Esophagus (tissue), 2 donors: Measurements from ENCODE around the gene RUSC1. TPM values are rescaled to one million over a fixed set of nuclear protein-coding genes. Genes with fewer than 3 reads are reported as not detected.

Experiments used
- H3K27ac ChIP-seq, 2 donors: one replicate each; pipeline ENCODE4 v1.5.1; 2013; ENCODE audit warnings: low read depth in 2 of 2, mild to moderate bottlenecking in 2 of 2, inconsistent platforms in 1 of 2, low read length in 1 of 2, moderate library complexity in 1 of 2
- H3K27me3 ChIP-seq, 2 donors: one replicate each; pipeline ENCODE4 v1.6.1; 2013; ENCODE audit warnings: low read length in 2 of 2, control low read depth in 1 of 2, mild to moderate bottlenecking in 1 of 2; ENCODE audit not compliant: insufficient read depth in 2 of 2, control insufficient read depth in 1 of 2
- H3K36me3 ChIP-seq, 2 donors: one replicate each; pipeline ENCODE4 v1.6.1; 2013; ENCODE audit warnings: low read length in 1 of 2; ENCODE audit not compliant: control insufficient read depth in 2 of 2, insufficient read depth in 2 of 2
- H3K4me1 ChIP-seq, 2 donors: one replicate each; pipeline ENCODE4 v1.6.1; 2013; ENCODE audit warnings: low read length in 1 of 2; ENCODE audit not compliant: control insufficient read depth in 2 of 2, insufficient read depth in 2 of 2
- H3K4me3 ChIP-seq, 2 donors: one replicate each; pipeline ENCODE4 v1.5.1; 2013; ENCODE audit warnings: low read length in 2 of 2, mild to moderate bottlenecking in 2 of 2, low read depth in 1 of 2, moderate library complexity in 1 of 2
- H3K9me3 ChIP-seq, 2 donors: one replicate each; pipeline ENCODE4 v1.6.1; 2013; ENCODE audit warnings: mild to moderate bottlenecking in 2 of 2, low read depth in 1 of 2, low read length in 1 of 2, moderate library complexity in 1 of 2; ENCODE audit not compliant: control insufficient read depth in 2 of 2, insufficient read depth in 1 of 2
- polyA plus RNA-seq, 2 donors: library from polyadenylated mRNA; stranded (reverse); fragments of 200-250 nt; gene quantifications; one replicate each; pipeline ENCODE4 v1.2.3, GENCODE V29; 2013
- donor health status: healthy with polysubstance abuse.
- donor health status: Bipolar disorder and iron deficiency.

The RUSC1 gene
- polyA plus RNA-seq, 2 donors, result 30.7 to 41.0 TPM

DNA sequence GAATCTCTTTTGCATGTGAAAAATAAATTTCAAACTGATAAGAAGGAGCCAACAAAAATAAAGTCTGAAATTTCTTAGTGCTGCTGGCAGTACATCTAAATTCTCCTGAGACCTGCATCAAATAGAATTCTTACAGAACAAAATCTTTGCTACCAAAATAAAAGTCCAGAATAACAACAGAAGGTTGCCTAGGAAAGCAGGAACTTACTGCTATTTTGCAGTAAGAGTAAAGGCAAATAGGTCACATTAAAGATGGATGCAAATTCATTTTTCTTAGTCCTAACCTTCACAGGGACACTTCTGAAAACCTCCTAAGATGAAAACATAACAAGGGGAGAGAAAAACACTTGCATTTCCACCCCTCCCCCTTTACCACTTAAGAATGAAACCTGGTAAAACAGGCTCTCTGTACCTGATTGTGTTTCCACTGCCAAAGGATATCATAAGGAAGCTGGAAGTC lies 59.0 kb downstream of the RUSC1 start:
- H3K27me3 ChIP-seq, result no peaks in the 10 kb centered on the region
- H3K9me3 ChIP-seq, result no peaks in the 10 kb centered on the region
- H3K4me3 ChIP-seq, result no peak overlapping the region
- peaks cover 8 to 10% of the 10 kb centered on the region in 2 donors for H3K36me3 ChIP-seq
- no peak overlapping the region for H3K27ac ChIP-seq
- no peaks in the 10 kb centered on the region for H3K4me1 ChIP-seq

Other genes starting within 250 kb of the RUSC1 start
- gene EFNA3, start 242.1 kb upstream of the RUSC1 start, polyA plus RNA-seq, result 10 to 100 TPM; 16.3 to 21.7 TPM
- gene EFNA1, start 193.0 kb upstream of the RUSC1 start, polyA plus RNA-seq, result 10 to 100 TPM; 32.9 to 48.1 TPM
- gene SLC50A1, start 185.0 kb upstream of the RUSC1 start, polyA plus RNA-seq, result 10 to 100 TPM; 41.0 to 51.5 TPM
- gene DPM3, start 180.4 kb upstream of the RUSC1 start, polyA plus RNA-seq, result 100 to 1,000 TPM; 103 to 248 TPM
- 100 to 1,000 TPM; 161 to 260 TPM for gene KRTCAP2, start 147.6 kb upstream of the RUSC1 start, polyA plus RNA-seq
- gene TRIM46, start 147.0 kb upstream of the RUSC1 start, polyA plus RNA-seq, result under 1 TPM; 0.19 to 0.47 TPM
- 10 to 100 TPM; 12.9 to 41.5 TPM for gene THBS3, start 113.0 kb upstream of the RUSC1 start, polyA plus RNA-seq
- 10 to 100 TPM; 43.6 to 51.4 TPM for gene MTX1, start 112.2 kb upstream of the RUSC1 start, polyA plus RNA-seq
- 10 to 100 TPM; 12.7 to 13.6 TPM for gene ENTREP3, start 65.4 kb upstream of the RUSC1 start, polyA plus RNA-seq
- 10 to 100 TPM; 20.2 to 47.3 TPM for gene SCAMP3, start 58.5 kb upstream of the RUSC1 start, polyA plus RNA-seq
- 10 to 100 TPM; 29.2 to 55.3 TPM for gene CLK2, start 47.4 kb upstream of the RUSC1 start, polyA plus RNA-seq
- gene HCN3, start 43.4 kb upstream of the RUSC1 start, polyA plus RNA-seq, result 1 to 10 TPM; 2.4 to 6.6 TPM
- under 1 TPM; 0.02 to 0.04 TPM for gene PKLR, start 19.5 kb upstream of the RUSC1 start, polyA plus RNA-seq
- 100 to 1,000 TPM; 190 to 241 TPM for gene FDPS, start 12.0 kb upstream of the RUSC1 start, polyA plus RNA-seq
- gene ASH1L, start 241.9 kb downstream of the RUSC1 start, polyA plus RNA-seq, result 1 to 10 TPM; 5.9 to 7.2 TPM